Hematopoietic multipotent progenitor cell treated with erythropoietin and hydrocortisone succinate and interleukin-3 and kit ligand, for 8 days (in vitro differentiated cells): ENCODE data around the gene KIF3A.

ENCODE experiments used
- DNase-seq: peaks from one replicate; pipeline ENCODE4 v3.0.0-alpha.2; 2015

KIF3A gene

DNA sequence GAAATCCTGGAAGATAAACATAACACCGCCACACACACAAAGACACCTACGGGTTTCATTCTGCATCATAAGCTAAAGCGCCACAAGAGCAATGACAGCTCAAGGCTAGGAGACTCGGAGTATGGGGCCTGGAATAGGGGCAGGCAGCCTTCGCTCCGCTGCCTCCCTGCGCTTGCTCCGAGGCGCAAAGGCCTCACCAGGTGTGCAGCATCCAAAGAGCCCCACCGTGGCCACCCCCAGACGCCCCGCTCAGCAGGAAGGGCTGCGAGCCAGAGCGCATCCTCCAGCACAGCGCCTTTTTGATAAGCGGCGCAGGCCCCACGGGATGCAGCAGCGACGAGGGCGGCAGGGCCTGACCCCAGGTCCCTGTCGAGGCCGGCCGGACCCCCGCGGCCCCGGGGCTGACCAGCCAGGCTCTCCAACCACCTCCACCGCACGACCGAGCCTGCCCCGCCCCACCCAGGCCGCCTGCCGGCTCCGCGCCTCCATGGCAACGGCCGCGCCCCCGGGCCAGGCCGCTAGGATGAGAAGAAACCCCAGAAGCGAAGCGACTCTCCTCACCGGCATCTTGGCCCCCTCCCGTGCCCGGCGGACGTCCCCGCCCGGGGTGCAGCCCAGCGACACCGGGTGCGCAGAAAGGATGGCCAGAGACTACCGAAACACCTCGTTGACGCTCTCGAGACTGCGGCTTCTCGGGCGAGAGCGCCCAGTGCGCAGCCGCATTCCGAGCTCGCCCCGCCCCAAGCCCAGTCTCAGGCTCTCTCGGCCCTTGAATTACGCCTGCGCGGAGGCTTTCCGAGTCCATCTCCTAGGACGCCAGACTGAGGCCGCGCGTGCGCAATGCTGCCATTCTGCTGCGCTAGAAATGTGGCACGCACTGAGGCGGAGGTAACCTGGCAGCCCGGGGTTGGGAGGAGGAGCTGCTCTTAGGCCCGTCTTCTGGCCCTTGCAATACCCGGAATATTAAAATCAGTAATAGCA, at the start of gene KIF3A:
Gene KIF3A (minus strand): TSS at position 694 of the 981 bp plus-strand sequence. CDS start 127 bp downstream, at position 567.
- DNase-seq = peak; percentile 99

GRCh38 chr5:132787076-132787475, 49.7 kb upstream of the KIF3A start:
- no peak for DNase-seq

- no peak for DNase-seq
Measured at GRCh38 chr5:132785864-132786263, 48.5 kb upstream of the KIF3A start.

GRCh38 chr5:132785365-132785764, 48.0 kb upstream of the KIF3A start:
- no peak for DNase-seq

DNA sequence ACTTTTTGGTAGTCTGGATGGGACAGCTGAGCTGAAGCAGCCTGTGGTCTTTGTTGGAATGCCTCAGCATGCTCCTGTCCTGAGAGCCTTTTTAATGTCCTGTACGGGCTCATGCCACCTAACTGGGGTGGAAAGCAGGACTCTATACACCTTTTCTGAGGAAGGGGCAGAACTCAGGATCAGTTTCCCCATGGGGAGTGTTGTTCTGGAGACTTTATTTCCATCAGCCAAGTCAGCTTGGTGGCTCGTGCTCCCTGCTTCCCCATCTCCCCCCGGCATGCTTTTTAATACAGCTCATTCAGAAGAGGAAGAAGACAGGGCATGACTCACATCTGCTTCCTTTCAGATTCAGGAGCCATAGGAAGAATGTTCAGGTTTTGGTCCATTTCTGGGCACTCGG, 44.8 kb upstream of the KIF3A start:
- no peak for DNase-seq

- no peak for DNase-seq
Measured at GRCh38 chr5:132781029-132781428, 43.7 kb upstream of the KIF3A start.

DNA sequence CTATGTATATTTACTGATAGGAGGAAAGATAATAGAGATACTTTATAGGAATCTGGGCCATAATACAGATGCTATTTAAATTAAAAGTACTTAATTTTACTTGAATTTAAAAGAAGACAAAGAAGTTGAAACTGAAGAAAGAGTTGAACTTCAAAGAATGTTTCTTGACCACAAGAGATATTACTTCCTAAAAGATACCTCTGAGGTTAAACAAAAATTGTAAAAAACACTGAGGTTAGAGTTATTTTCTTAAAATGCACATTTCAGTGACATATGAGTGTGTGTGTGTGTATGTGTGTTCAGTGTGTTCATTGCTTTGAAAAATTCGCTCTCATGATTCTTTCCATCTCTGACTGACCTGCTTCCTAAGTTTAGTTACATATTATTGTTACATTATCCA, 43.2 kb upstream of the KIF3A start:
- no peak for DNase-seq

GRCh38 chr5:132779961-132780360, 42.6 kb upstream of the KIF3A start:
- no peak for DNase-seq

- DNase-seq = no peak
Measured at GRCh38 chr5:132778856-132779255, 41.5 kb upstream of the KIF3A start.

- DNase-seq = no peak
Measured at GRCh38 chr5:132778129-132778528, 40.8 kb upstream of the KIF3A start.

GRCh38 chr5:132777209-132778069, 40.1 kb upstream of the KIF3A start, which contains the start of gene SEPTIN8:
TSS of gene SEPTIN8 (minus strand) at chr5:132777239. CDS start at chr5:132777137, 102 bp downstream.
- DNase-seq = peak; percentile 35

DNA sequence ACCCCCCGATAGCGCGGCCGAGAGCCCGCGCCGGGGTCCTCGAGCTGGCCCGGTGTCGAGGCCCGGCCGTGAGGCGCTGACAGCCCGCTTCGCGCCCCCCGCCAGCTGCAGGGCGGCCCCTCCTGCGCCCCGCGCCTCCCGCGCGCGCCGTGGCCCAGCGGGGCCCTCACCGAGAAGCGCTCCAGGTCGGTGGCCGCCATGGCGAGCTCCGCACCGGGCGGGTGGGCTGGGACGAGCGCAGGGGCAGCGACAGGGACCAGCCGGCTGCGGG, 39.5 kb upstream of the KIF3A start:
- DNase-seq = no peak

DNA sequence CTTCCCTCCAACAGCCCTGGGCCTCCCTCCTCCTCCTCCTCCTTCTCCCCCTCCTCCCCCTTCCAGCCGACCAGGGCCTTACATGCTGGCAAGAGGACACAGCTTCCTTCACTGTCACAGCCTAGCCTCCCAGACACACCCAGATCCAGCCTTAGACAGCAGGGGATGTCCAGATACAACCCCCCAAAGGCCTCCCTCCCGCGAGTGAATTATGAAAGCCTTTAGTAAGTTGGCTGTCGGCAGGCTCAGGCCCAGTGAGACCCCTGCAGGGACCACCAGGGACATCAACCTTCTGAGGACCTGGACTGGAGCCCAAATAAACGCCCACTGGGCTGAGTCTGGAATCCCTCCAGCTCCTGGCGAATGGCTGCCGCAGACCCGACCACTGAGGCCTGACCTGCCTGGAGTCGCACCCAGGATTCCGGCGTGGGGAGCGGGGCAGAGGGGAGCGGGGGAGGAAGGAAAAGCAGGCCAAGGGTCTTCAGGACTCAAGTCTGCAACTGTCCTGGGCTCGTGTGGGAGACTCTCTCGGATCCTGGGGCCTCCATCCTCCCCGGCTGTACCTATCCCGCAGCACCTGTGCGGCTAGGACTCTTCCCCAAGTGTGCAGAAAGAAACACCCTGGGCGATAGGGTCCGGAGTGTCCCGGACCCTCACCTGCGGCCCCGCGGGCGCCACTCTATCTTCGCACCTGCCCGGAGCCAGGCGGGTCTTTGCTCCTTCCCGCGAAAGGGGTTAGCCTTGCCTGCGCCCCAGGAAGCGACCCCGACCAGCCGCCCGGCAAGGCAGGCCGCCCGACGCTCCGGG, 39.0 kb upstream of the KIF3A start:
- peak; percentile 51 for DNase-seq

DNA sequence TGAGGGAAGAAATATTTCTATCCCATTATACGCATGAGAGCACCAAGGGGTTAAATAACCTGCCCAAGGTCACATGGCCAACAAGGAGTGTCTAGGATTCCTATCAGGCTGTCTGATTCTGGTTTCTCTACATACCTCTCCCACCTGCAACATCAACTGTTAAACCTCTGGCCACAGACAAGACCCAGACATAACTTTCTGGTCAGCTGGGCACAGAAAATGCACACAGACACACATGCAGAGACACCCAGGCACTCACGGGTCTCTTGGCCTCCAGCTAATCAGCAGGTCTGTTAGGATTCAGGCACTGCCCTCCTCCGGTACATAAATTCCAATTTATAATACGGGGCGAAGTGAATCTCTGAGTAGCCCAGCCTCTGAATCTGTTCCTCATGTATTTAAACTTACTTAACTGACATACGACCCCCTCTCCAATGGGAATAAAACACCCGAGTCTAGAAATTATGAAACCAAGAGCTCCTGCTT, 38.2 kb upstream of the KIF3A start:
- DNase-seq = no peak

DNA sequence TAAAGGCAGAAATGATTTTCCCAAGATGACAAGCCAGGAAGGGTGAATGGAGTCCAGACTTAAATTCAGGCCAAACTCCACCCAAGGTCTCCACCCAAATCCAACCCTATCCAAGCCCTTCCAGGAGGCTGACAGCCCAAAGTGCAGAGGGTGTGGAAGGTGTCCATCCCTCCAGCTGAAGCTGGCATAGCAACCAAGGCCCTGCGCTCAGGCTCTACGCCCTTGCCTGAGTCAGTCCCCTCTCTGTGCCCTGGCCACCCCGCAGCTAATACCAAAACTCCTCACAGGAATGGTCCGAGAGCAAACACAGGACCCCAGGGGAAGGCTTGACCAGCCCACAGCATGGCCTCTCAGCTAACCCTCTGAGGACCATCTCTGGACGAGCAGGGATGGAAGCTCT, 37.5 kb upstream of the KIF3A start:
- no peak for DNase-seq

DNA sequence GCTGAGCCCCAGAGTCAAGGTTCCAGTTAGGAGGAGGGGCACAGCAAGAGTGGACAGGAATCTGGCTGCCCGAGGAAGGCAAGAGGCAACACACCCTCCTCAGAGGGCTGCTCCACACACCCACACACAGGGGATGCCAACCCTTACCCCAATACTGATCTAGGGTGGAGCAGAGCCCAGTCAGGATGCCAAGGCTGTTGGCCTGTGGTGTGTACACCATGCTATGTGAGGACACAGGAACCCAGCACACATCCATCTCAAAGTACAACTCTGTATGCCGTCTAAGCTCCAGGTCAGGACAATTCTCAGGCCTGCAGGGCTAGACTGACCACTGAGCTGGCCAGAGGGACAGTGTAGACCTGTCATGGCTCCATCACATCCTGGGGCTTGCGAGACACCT, 37.1 kb upstream of the KIF3A start:
- peak; percentile 8 for DNase-seq

DNA sequence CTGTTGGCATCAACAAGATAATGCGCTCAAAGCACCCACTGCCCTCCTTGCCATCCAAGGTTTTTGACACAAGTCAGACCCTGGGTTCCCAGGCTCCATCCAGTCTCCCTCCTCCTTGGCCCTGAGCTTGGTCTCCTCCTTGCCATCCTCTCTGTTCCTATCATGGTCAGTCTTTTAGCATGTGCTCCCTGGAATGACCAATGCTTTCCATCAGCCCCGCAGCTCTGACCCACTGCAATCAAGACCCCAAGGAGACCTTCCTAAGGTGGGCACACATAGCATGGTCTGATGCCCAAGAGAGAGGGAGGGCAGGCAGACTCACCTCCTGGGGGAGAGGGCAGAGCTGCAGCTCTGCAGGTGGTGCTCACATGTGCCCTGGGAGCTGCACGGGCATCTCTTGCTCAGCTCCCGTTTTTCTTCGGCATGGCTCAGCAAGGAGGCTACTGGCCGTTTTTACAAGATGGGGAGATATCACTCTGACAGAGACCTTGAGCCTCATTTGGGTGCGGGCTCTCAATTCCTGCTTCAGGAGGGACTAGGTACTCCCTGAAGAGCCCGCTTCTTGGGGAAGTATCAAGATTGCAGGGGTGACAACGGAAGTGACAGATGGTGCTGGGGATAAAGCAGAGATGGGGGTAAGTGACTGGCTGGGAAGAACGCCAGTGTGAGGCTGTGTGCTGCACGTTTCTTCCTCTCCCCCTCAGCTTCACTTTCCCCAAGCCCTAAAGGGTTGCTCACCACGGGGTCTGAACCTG, 36.4 kb upstream of the KIF3A start:
- peak; percentile 42 for DNase-seq

- no peak for DNase-seq
Measured at GRCh38 chr5:132773114-132773513, 35.8 kb upstream of the KIF3A start.

DNA sequence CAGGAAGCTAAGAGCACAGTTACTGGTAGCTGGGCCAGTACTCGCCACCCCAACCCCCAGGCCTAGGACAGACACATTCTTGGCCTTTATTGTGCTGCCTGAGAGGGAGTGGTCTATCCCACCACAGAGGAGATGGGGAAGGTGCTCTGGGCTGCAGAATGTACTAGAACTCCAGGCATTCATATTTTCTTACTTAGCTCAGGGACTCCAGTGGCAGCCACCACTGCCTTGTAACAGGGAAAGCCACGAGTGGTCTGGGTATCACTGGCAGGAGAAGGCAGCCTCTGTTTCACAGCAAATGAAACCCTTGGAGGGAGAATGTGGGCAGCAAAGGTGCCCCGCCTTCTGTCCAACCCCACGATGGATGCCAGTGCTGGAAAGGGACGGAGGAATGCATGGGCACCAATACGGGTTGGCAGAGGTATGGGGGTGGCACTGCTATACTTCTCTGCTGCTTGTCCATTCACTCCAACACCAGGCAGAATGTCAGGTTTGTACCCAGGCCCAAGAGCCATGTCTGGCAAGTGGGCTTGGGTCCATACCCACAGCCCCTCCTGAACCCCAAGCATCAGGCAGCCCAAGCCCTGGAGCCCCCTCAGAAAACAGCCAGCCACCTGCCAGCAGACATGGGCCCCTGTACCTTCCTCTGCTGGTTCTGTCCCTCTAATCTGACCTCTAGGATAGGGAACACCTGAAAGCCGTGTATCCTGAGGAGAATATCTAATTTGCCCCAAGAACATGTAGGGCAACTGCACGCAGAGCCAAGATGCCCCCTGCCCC, 35.1 kb upstream of the KIF3A start:
- no peak for DNase-seq

- DNase-seq = no peak
Measured at GRCh38 chr5:132771503-132771998, 34.2 kb upstream of the KIF3A start.
